ENCODE measurements around the gene TLE5.

TLE5 gene

DNA sequence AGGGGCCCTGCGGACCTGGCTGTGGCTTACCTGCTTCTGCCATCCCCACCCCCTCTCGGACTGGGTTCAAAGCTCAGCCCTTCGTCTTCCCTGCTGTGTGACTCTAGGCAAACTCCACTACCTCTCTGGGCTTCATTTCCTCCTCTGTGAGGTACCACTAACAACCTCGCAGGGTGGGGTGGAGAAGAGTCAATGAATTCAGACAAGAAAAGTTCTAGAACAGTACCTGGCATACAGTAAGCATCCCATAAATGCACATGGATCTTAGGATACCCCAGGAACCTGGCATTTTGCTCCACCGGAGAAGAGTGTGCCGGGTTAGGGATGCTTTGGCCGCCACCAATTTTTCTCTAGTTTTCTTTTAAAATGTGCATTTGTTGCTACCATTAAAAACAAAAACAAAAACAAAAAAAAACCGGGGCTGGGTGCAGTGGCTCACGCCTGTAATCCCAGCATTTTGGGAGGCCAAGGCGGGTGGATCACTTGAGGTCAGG lies 3.4 kb downstream of the TLE5 start:
- H3K27me3 ChIP-seq (ENCODE audit: insufficient read depth, low read length, poor library complexity), result no peaks in the 10 kb centered on the region
- H3K27ac ChIP-seq (ENCODE audit: low read length), result no peak overlapping the region
- no peak overlapping the region for H3K4me3 ChIP-seq (ENCODE audit: low read depth in 1 of 2, low read length in 2 of 2)
- H3K9me3 ChIP-seq (ENCODE audit: insufficient read depth, low read length, severe bottlenecking), result no peaks in the 10 kb centered on the region
- peaks cover 75% of the 10 kb centered on the region for H3K36me3 ChIP-seq (ENCODE audit: insufficient read depth, low read length)
- no peak for ATAC-seq (ENCODE audit: insufficient read depth, low read depth)
- H2AFZ ChIP-seq (ENCODE audit: low read depth, low read length), result no peak overlapping the region
- TF ChIP-seq EZH2 (IDR thresholded peaks at IDR 0.05; ENCODE audit: borderline replicate concordance, low read depth, low read length, severe bottlenecking), result no peak
- TF ChIP-seq, protein P1, sequence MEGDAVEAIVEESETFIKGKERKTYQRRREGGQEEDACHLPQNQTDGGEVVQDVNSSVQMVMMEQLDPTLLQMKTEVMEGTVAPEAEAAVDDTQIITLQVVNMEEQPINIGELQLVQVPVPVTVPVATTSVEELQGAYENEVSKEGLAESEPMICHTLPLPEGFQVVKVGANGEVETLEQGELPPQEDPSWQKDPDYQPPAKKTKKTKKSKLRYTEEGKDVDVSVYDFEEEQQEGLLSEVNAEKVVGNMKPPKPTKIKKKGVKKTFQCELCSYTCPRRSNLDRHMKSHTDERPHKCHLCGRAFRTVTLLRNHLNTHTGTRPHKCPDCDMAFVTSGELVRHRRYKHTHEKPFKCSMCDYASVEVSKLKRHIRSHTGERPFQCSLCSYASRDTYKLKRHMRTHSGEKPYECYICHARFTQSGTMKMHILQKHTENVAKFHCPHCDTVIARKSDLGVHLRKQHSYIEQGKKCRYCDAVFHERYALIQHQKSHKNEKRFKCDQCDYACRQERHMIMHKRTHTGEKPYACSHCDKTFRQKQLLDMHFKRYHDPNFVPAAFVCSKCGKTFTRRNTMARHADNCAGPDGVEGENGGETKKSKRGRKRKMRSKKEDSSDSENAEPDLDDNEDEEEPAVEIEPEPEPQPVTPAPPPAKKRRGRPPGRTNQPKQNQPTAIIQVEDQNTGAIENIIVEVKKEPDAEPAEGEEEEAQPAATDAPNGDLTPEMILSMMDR (IDR thresholded peaks at IDR 0.05; ENCODE audit: borderline replicate concordance, extremely low read depth, low read length, poor library complexity, severe bottlenecking), result no peak
- peaks cover 44% of the 10 kb centered on the region for H3K4me1 ChIP-seq (ENCODE audit: insufficient read depth, low read length)
- H3K9ac ChIP-seq (ENCODE audit: low read depth, low read length), result peak overlapping the region; percentile 99; the same call in 1 of the 2 replicates
- H4K20me1 ChIP-seq (ENCODE audit: insufficient read depth, low read length), result peaks cover 66% of the 10 kb centered on the region
- peaks cover 62% of the 10 kb centered on the region for H3K79me2 ChIP-seq (ENCODE audit: insufficient read depth, low read length)
- H3K4me2 ChIP-seq (ENCODE audit: insufficient read depth, low read length), result peak overlapping the region; percentile 14; the same call in 1 of the 2 replicates
- DNase-seq, result no peak

DNA sequence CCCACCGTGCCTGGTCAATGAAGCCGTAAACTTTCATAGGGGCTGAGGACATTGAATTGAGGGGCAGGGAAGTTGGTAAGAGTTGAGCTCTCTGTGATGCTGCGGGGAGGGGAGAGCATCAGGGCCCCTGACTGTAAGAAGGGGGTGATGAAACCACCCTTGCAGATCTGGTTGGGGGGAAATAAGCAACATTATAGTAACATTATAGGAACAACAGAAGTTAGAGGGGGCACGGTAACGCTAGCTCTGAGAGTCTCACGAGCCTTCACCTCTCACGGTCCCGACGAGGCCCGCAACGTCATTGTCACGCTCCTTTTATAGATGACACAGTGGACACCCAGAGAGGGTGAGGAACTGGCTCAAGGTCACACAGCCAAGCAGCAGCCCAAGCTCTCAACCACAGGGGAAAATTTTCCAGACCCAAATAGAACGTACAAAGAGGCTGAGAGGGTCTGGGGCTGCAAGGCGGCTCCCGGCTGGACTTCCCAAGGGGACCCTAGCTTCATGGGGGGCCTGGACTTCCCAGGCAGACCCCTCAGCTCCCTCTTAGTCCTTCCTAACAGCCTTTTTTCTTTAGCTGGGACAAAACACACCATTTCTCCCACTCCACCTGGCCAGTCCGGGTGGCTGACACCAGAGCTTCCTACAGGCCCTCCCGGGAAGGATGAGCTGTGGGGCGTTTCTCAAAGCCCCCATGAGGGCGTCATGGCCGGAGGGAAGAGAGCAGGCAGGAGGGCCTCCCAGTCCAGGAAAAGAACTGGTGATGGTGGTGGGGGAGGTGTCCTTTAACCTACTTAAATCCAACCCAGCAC lies 4.1 kb downstream of the TLE5 start:
- H3K4me2 ChIP-seq (ENCODE audit: insufficient read depth, low read length), result peak overlapping the region; percentile 27; the same call in 1 of the 2 replicates
- DNase-seq (no peak), ATAC-seq (ENCODE audit: insufficient read depth, low read depth) (no peak)
- H3K4me1 ChIP-seq (ENCODE audit: insufficient read depth, low read length), result peaks cover 38% of the 10 kb centered on the region
- H3K9me3 ChIP-seq (ENCODE audit: insufficient read depth, low read length, severe bottlenecking), result no peaks in the 10 kb centered on the region
- no peaks in the 10 kb centered on the region for H3K27me3 ChIP-seq (ENCODE audit: insufficient read depth, low read length, poor library complexity)
- peaks cover 60% of the 10 kb centered on the region for H3K79me2 ChIP-seq (ENCODE audit: insufficient read depth, low read length)
- no peak overlapping the region for H2AFZ ChIP-seq (ENCODE audit: low read depth, low read length)
- no peak overlapping the region; the same call in 1 of the 2 replicates for H3K9ac ChIP-seq (ENCODE audit: low read depth, low read length)
- H3K27ac ChIP-seq (ENCODE audit: low read length), result no peak overlapping the region
- peaks cover 73% of the 10 kb centered on the region for H4K20me1 ChIP-seq (ENCODE audit: insufficient read depth, low read length)
- peaks cover 81% of the 10 kb centered on the region for H3K36me3 ChIP-seq (ENCODE audit: insufficient read depth, low read length)
- no peak overlapping the region for H3K4me3 ChIP-seq (ENCODE audit: low read depth in 1 of 2, low read length in 2 of 2)
- TF ChIP-seq, protein P1 (IDR thresholded peaks at IDR 0.05; ENCODE audit: borderline replicate concordance, extremely low read depth, low read length, poor library complexity, severe bottlenecking), result no peak
- TF ChIP-seq EZH2 (IDR thresholded peaks at IDR 0.05; ENCODE audit: borderline replicate concordance, low read depth, low read length, severe bottlenecking), result no peak

DNA sequence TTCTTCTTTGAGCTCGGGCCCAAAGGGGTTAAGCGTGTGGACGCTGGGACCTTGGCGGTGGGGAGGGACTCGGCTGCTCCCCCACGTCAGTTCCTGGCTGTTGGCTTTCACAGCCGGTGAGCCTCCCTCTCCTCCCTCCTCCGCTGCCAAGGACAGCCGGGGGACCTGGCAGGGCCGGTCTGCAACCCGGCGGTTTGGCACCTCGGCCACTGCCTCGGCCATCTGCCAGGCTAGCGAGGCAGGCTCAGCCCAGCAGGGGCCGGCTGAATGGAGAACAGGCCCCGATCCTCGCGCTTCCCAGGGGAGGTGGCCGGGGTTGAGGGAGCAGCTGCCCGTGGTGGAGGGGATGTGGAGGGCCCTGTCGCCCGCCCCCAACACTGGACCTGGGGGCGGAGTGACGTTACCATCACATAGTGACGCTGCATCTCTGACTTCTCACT lies 5.0 kb downstream of the TLE5 start:
- Histone ChIP-seq H3K9ac (ENCODE audit: low read depth, low read length) (no peak overlapping the region), H4K20me1 (ENCODE audit: insufficient read depth, low read length) (peaks cover 75% of the 10 kb centered on the region), H3K4me1 (ENCODE audit: insufficient read depth, low read length) (peaks cover 30% of the 10 kb centered on the region), H3K9me3 (ENCODE audit: insufficient read depth, low read length, severe bottlenecking) (no peaks in the 10 kb centered on the region), H3K79me2 (ENCODE audit: insufficient read depth, low read length) (peaks cover 52% of the 10 kb centered on the region), H3K27me3 (ENCODE audit: insufficient read depth, low read length, poor library complexity) (no peaks in the 10 kb centered on the region), H3K4me2 (ENCODE audit: insufficient read depth, low read length) (peak overlapping the region; percentile 27; the same call in 1 of the 2 replicates), H3K36me3 (ENCODE audit: insufficient read depth, low read length) (peaks cover 86% of the 10 kb centered on the region), H2AFZ (ENCODE audit: low read depth, low read length) (no peak overlapping the region), H3K27ac (ENCODE audit: low read length) (no peak overlapping the region), H3K4me3 (ENCODE audit: low read depth in 1 of 2, low read length in 2 of 2) (no peak overlapping the region)
- TF ChIP-seq, protein P1 (IDR thresholded peaks at IDR 0.05; ENCODE audit: borderline replicate concordance, extremely low read depth, low read length, poor library complexity, severe bottlenecking), result no peak
- no peak for TF ChIP-seq EZH2 (IDR thresholded peaks at IDR 0.05; ENCODE audit: borderline replicate concordance, low read depth, low read length, severe bottlenecking)
- ATAC-seq (ENCODE audit: insufficient read depth, low read depth) (no peak), DNase-seq (no peak)
